Muscle of back (tissue), 11 donors: Measurements from ENCODE around the gene MAGEA4. TPM values are rescaled to one million over a fixed set of nuclear protein-coding genes. Genes with fewer than 3 reads are reported as not detected.

Experiments
- DNase-seq, 3 donors: peaks; one replicate each; pipeline versions ENCODE4 v3.0.0 to v3.0.0-alpha.2; 2013
- polyA plus RNA-seq, 10 donors: library from polyadenylated mRNA; unstranded; fragments of 120-200 nt; gene quantifications; one replicate each; pipeline ENCODE4 v1.2.1, GENCODE V29; 2013; ENCODE audit not compliant: insufficient read length in 10 of 10

The MAGEA4 gene
- polyA plus RNA-seq, 10 donors, result not detected

DNA sequence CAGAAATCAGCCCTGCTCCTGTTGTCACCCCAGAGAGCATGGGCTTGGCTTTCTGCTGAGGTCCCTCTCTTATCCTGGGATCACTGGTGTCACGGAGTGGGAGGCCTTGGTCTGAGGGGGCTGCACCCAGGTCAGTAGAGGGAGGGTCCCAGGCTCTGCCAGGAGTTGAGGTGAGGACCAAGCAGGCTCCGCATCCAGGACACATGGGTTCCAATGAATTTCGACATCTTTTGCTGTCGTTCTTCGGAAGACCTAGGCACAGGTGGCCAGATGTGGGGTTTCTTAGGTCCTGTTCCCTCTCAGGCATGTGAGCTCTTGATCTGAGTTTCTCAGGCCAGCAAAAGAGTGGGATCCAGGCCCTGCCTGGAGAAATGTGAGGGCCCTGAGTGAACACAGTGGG lies 10.0 kb downstream of the MAGEA4 start:
- DNase-seq, result no peak

DNA sequence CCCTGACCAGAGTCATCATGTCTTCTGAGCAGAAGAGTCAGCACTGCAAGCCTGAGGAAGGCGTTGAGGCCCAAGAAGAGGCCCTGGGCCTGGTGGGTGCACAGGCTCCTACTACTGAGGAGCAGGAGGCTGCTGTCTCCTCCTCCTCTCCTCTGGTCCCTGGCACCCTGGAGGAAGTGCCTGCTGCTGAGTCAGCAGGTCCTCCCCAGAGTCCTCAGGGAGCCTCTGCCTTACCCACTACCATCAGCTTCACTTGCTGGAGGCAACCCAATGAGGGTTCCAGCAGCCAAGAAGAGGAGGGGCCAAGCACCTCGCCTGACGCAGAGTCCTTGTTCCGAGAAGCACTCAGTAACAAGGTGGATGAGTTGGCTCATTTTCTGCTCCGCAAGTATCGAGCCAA lies 11.0 kb downstream of the MAGEA4 start:
- DNase-seq, result no peak

DNA sequence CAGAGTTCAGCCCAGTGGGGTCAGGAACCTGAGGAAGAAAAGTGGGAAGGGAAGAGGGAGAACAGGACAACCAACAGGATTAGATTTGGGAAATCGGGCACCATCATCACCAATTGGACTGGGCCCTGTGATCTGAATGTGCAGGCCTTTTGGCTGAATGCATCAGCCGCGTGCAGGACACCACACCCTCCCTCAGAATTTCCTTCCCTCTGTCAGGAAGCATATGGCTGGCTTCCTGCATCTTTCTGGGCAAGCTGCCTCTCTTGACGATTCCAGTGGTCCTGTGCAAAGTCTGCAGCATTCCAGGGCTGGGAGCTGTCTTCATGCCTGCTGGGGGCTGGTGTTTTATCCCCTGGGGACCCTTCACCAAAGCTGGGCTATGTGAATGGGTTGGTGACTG lies 16.4 kb downstream of the MAGEA4 start:
- DNase-seq, result no peak

DNA sequence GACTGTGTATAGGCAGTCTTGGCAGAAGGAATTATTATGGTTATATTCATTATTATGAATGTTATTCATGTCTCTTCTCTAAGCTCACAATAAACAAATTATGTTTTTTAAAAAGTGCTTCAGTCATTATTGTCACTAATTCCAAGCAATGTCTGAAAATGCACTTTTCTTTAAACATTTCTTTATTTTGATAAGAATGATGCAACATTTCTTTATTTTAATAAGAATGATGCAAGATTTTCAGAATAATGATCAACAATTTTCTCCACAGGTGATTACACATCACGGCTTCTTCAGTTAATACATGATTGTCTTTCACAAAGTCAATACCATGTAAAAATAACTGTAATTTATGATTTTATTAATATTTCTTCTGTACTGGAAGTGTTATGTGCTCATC lies 22.7 kb downstream of the MAGEA4 start:
- no peak for DNase-seq

DNA sequence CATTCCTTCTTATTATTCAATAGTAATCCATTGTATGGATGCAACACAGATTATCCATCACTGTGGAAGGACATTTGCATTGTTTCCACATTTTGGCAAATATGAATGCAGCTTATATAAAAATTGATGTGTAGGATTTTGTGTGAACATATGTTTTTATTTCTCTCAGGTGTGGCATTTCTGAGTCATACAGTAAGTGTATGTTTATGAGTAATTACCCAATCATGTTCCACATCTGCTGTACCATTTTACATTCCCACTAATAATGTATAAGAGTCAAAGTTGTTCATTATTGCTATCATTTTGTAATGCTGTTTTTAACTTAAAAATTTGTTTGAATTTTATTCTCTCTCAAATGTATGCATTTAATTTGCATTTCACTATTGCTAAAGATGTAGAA lies 25.5 kb downstream of the MAGEA4 start:
- no peak for DNase-seq

DNA sequence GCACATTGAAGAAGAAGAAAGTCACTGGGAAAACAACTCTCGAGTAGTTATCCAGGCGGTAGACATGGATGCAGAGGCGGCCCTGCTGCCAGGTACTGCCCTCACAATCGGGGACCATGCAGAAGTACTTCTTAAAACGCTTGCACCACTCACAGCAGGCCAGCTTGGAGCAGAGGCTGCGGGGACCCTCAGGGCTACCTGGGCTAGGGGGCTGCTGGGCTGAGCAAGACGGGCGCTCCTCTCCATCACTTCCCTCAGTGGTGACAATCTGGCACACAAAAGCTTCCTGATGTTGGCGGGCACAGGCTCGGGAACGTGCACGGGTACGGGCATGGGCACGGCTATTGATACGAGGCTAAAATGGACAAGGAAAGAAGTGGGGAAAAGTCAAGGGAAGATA lies 42.0 kb downstream of the MAGEA4 start:
- DNase-seq, result no peak

DNA sequence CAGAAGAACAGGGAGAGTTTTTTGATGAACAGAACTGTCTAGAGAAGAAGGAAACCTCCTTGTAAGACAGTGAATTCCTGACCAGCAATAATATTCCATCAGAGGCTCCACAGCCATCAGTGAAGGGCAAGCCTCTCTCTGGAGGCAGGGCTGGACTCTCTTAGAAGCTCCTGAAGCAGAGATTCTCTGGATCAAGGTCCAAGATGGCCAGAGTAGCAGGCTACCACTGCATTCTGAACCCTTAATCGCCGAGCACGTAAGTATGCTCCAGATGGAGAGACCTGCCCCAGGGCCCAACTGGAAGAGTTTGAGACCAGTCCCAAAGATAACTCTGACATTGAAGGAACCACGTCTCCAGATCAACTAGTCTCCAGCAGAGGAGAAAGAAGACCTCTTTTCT lies 45.4 kb downstream of the MAGEA4 start:
- no peak for DNase-seq

DNA sequence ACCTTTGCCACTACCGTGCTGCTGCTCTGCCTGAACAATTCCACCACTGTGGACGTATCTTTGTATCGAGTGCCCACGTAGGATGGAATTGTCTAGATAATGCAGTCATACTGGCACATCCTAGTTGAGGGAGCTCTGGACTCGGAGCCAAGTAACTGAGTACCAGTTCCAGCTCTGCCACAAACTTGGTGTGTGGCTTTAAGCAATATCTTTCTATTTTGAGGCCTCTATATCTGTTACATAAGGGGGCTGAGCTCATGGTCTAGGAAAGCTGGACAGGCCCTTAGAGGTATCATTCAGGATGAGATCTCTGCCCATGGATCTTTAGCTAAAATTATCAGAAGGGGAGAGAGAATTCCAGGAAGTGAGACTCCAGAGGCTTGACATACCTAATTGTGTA lies 49.3 kb downstream of the MAGEA4 start:
- no peak for DNase-seq

DNA sequence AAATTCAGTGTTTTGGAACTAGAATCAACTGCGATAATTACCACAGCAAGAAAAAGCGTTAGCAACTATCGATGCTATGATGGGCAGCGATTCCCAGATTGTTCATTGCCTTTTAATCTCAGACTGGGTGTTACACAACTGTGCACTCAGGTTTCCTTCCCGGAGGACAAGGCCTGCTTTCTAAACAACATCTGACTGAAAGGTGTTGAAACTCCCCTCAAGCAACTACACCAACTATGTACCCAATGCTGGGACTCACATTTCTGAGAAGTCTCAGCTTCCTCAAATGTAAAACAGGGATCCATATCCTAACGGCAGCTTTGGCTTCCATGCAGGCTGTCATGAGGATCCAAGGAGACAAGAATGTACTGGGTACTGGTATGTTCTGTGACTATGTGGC lies 53.5 kb downstream of the MAGEA4 start:
- no peak for DNase-seq

DNA sequence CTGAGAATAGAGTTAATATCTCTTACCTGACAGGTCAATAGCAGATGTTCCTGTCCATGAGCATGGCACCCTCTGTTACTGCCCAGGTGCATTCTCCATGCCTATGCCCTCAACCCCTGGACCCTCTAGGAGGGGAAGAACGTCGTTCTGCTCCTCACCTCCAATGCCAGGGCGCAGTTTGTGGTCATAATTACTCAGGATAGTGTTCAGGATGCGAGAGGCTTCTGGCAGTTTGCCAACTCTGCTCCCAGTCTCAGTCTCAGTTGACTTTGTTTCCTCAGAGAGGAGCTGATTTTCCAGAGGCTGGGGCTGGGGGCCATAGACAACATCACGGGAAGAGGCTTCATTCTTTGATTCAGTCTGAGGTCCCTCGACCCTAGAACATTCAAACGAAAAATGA lies 57.3 kb downstream of the MAGEA4 start:
- no peak for DNase-seq

DNA sequence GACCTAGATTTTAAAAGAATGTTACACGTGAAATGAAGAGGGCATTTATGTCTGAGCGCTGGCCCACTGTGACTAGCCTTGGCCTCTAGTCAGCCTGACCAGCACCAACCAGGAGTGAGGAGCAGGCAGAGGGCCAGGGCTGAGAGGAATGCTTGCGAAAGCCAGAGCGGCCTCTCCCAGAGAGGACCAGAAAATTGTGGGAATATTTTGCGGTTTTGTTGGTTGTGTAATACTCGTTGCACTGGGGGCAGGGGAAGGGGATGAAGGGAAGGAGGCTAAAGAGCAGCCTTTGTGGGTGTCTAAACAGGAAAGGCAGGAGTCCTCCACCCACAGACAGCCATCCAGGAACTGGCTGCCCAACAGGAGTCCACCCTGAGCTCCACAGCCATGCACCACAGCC lies 58.0 kb downstream of the MAGEA4 start:
- peak; percentile 34 to 69 (median 46) for DNase-seq

DNA sequence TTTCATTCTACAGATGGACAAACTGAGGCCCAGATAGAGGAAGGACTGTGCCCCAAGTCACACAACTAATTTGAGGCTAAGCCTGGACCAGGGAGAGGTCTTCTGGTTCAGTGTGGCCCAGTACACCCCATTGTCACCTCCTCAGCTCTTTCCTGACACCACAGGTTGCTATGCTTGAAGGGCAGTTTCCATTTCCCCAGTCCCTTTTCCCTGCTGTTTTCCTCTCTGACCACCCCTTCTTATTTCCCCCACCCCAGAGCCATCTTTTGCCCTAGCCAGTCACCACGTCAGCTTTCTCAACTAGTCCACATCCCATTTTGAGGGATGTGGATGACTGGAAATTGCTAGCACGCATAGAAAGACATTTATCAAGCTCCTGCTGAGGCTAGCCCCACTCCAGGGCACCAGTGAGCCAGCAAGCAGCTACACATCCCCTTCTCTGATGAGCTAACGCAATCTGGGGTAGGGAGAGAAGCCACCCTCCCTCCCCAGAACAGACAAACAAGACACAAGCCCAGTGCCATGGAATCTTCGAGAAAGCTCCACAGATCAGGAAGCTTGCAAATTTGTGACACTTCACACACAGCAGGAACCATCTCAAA lies 60.5 kb downstream of the MAGEA4 start:
- DNase-seq, result peak in 1 of 3 donors; percentile 36

DNA sequence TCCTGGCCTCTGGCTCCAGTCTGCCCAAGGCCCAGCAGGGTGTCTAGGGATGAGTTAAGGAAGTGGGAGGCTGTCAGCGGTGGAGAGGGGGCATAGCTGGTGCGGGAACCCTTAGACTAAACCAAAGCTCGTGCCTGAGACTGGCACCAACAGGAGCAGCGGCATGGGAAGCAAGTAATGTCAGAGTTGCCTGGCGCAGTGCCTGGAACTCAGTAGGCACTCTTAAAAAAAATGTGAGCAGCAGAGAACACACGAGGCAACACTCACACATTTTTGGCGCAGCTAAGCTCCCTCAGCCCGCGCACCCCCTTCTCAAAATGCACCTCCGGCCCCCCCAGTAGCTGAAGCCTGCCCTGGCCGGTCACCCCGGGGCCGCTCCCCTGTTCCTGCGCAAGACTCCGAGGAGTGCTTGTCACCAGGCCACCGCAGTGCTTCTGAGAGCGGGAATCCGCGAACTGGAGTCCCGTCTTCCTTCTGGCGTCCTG lies 61.2 kb downstream of the MAGEA4 start:
- DNase-seq, result peak in 2 of 3 donors; percentile 22 to 58

Other genes starting within 250 kb of the MAGEA4 start
- gene PRRG3, start 217.4 kb upstream of the MAGEA4 start, polyA plus RNA-seq, result 10 to 100 TPM; 24.7 to 33.5 (median 29.0) TPM
- gene FATE1, start 196.9 kb upstream of the MAGEA4 start, polyA plus RNA-seq, result 1 to 10 TPM in 9 of 10 donors, under 1 TPM in 1; 0.56 to 1.8 (median 1.3) TPM
- gene CNGA2, start 178.1 kb upstream of the MAGEA4 start, polyA plus RNA-seq, result under 1 TPM in 1 of 10 donors, not detected in 9; 0.07 TPM
- 10 to 100 TPM; 18.2 to 83.3 (median 35.6) TPM for gene GABRE, start 61.8 kb downstream of the MAGEA4 start, polyA plus RNA-seq
- not detected for gene MAGEA10, start 225.7 kb downstream of the MAGEA4 start, polyA plus RNA-seq